ENCODE measurements around the gene NSG1. TPM values are rescaled to one million over a fixed set of nuclear protein-coding genes. Genes with fewer than 3 reads are reported as not detected.
"Not testable (repeated sequence)": the region's sequence is repeated elsewhere in the genome, so short reads cannot be mapped to it uniquely, and the experiment has no call there.

Gene NSG1
- total RNA-seq, 1 donor from 2014 or later, result 2.4 TPM

DNA sequence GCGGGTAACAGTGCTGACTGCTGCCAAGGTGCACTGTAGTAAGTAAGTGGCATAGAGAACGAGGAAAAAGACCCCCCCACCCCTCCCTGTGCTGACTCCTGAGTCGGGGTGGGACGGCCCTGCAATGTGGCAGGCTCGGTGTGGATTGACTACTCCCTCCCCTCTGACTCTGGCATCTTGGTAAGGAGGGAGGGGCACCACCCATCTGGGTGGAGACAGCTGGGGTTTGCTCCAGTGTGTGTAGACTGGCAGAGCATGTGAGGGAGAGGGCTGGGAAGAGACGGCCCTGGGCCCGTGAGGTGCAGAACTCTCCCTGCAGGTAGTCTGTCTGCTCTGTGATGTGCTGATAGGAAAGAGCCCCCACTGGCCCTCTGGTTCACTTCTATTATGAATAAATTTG, 31.0 kb downstream of the NSG1 start:
- DNase-seq (ENCODE audit: low read depth) (no peak), FAIRE-seq (no peak)
- TF ChIP-seq, protein P1, sequence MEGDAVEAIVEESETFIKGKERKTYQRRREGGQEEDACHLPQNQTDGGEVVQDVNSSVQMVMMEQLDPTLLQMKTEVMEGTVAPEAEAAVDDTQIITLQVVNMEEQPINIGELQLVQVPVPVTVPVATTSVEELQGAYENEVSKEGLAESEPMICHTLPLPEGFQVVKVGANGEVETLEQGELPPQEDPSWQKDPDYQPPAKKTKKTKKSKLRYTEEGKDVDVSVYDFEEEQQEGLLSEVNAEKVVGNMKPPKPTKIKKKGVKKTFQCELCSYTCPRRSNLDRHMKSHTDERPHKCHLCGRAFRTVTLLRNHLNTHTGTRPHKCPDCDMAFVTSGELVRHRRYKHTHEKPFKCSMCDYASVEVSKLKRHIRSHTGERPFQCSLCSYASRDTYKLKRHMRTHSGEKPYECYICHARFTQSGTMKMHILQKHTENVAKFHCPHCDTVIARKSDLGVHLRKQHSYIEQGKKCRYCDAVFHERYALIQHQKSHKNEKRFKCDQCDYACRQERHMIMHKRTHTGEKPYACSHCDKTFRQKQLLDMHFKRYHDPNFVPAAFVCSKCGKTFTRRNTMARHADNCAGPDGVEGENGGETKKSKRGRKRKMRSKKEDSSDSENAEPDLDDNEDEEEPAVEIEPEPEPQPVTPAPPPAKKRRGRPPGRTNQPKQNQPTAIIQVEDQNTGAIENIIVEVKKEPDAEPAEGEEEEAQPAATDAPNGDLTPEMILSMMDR (IDR thresholded peaks at IDR 0.05; ENCODE audit: insufficient read depth, low read length, severe bottlenecking), result no peak
- Histone ChIP-seq H3K36me3 (ENCODE audit: control insufficient read depth, insufficient read depth, low read length) (peaks cover 14% of the 10 kb centered on the region), H3K4me3 (ENCODE audit: low read depth, low read length) (no peak overlapping the region), H3K27me3 (ENCODE audit: control insufficient read depth, insufficient read depth, low read length) (no peaks in the 10 kb centered on the region)

DNA sequence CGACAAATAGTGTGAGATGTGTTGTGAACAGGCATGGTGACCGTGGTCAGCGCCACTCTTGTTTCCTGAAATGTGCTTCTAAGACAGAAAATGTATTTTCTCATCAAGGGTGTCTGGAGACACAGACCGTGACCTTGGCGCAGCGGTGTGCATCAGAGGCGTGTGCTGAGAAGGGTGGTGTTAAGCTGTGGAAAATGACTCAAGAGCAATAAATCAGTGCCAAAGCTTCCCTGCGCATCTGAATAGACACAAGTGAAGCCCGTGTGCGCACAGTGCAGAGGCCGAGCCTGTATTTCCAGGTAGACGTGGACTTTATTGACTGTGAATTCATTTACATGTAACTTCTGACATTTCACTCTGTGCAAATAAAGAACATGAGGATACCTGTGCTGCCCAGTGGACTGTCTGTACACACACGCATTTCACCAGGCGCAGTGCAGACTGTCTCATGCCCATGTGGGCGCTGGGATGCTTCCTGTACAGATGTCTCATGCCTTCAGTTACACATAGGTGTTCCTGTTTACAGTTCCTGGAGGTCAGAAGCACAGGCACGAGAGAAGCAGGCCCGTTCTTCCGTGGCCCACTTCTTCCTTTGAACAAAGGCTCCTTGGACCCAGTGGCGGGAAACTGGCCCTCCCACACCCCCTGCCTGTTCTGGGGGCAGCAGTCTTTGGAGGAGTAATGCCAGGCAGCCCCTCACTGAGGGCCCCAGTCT, 31.9 kb downstream of the NSG1 start:
- Histone ChIP-seq H3K4me3 (ENCODE audit: low read depth, low read length) (no peak overlapping the region), H3K27me3 (ENCODE audit: control insufficient read depth, insufficient read depth, low read length) (no peaks in the 10 kb centered on the region), H3K36me3 (ENCODE audit: control insufficient read depth, insufficient read depth, low read length) (peaks cover 16% of the 10 kb centered on the region)
- peak; percentile 12 for DNase-seq (ENCODE audit: low read depth)
- TF ChIP-seq, protein P1 (IDR thresholded peaks at IDR 0.05; ENCODE audit: insufficient read depth, low read length, severe bottlenecking), result no peak
- no peak for FAIRE-seq

DNA sequence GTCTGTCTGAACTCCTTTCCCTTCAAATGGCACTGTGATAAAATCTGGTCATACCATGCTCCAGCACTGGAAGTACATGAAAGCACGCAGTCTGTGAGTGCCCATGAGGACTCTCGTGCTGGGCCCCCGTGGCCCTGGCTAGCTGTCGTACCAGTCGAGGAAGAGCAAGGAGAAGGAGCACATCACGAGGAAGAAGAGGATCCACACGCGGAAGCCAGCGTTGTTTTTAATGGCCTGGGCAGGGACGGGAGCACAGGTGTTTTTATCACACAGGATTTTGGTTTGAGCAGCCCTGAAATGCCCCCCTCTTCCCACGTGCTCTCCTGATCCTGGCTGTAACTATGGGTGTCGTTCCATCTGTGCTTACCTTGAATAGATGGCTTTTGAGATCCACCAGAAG, 33.0 kb downstream of the NSG1 start:
- Histone ChIP-seq H3K27me3 (ENCODE audit: control insufficient read depth, insufficient read depth, low read length) (no peaks in the 10 kb centered on the region), H3K36me3 (ENCODE audit: control insufficient read depth, insufficient read depth, low read length) (peaks cover 18% of the 10 kb centered on the region), H3K4me3 (ENCODE audit: low read depth, low read length) (no peak overlapping the region)
- TF ChIP-seq, protein P1 (IDR thresholded peaks at IDR 0.05; ENCODE audit: insufficient read depth, low read length, severe bottlenecking), result no peak
- no peak for DNase-seq (ENCODE audit: low read depth)
- no peak for FAIRE-seq

DNA sequence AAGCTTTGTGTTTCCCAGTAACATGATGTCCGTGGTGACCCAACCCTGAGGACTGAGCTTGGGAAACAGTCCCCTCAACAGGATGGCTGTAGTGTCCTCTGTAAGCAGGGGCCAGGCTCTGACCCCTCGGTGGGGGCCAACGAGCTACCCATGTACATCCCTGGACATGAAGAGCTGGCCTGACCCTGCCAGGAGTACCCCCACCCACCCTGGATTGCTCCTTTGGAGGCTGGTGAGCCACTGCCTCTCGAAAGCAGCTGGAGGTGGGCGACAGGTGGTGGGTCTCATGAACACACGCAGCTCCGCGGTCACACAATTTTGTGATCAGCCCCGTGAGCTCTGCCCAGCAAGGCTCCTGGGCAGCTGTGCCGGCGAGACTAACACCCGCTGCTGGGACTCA, 33.5 kb downstream of the NSG1 start:
- TF ChIP-seq, protein P1 (IDR thresholded peaks at IDR 0.05; ENCODE audit: insufficient read depth, low read length, severe bottlenecking), result no peak
- FAIRE-seq (no peak), DNase-seq (ENCODE audit: low read depth) (no peak)
- H3K36me3 ChIP-seq (ENCODE audit: control insufficient read depth, insufficient read depth, low read length), result peaks cover 18% of the 10 kb centered on the region
- H3K27me3 ChIP-seq (ENCODE audit: control insufficient read depth, insufficient read depth, low read length), result no peaks in the 10 kb centered on the region
- no peak overlapping the region for H3K4me3 ChIP-seq (ENCODE audit: low read depth, low read length)

DNA sequence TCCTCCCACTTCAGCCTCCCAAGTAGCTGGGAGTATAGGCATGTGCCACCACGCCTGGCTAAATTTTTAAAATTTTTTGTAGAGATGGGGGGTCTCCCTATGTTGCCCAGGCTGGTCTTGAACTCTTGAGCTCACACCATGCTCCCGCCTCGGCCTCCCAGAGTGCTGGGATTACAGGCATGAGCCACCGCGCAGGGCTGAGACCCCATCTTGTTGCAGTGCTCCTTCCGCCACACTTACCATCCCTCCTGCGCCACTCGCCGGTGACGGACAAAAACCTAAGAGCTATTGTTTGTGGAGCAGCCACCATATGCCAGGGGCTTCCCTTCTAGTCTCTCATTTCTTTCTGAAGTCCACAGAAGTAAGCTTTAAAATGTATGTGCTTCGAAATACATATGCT, 34.5 kb downstream of the NSG1 start:
- TF ChIP-seq, protein P1 (IDR thresholded peaks at IDR 0.05; ENCODE audit: insufficient read depth, low read length, severe bottlenecking), result no peak
- H3K36me3 ChIP-seq (ENCODE audit: control insufficient read depth, insufficient read depth, low read length), result peaks cover 18% of the 10 kb centered on the region
- H3K27me3 ChIP-seq (ENCODE audit: control insufficient read depth, insufficient read depth, low read length), result no peaks in the 10 kb centered on the region
- H3K4me3 ChIP-seq (ENCODE audit: low read depth, low read length), result no peak overlapping the region
- FAIRE-seq, result no peak
- no peak for DNase-seq (ENCODE audit: low read depth)

DNA sequence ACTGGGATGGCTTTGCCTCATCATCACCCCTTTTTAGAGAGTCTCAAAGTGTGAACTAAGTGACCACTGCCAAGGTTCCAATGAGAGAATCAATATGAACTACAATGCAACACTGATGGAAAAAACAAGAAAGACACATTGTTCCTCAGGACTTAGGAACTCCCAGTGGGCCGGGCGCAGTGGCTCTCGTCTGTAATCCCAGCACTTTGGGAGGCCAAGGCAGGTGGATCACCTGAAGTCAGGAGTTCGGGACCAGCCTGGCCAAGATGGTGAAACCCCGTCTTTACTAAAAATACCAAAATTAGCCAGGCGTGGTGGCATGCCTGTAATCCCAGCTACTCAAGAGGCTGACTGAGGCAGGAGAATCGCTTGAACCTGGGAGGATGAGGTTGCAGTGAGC, 35.2 kb downstream of the NSG1 start:
- H3K36me3 ChIP-seq (ENCODE audit: control insufficient read depth, insufficient read depth, low read length), result peaks cover 18% of the 10 kb centered on the region
- not testable (repeated sequence) for DNase-seq (ENCODE audit: low read depth); H3K27me3 ChIP-seq (ENCODE audit: control insufficient read depth, insufficient read depth, low read length); H3K4me3 ChIP-seq (ENCODE audit: low read depth, low read length); FAIRE-seq
